HG02885 (cell line): ENCODE measurements around the gene TTK.
"Not testable (repeated sequence)": the region's sequence is repeated elsewhere in the genome, so short reads cannot be mapped to it uniquely, and the experiment has no call there.

Source experiments
- ATAC-seq: cut with Tn5 transposase; IDR thresholded peaks from one replicate; pipeline ENCODE4 v1.9.1; 2021; ENCODE audit warnings: mild to moderate bottlenecking; ENCODE audit not compliant: unreplicated experiment, poor library complexity

Gene TTK

DNA sequence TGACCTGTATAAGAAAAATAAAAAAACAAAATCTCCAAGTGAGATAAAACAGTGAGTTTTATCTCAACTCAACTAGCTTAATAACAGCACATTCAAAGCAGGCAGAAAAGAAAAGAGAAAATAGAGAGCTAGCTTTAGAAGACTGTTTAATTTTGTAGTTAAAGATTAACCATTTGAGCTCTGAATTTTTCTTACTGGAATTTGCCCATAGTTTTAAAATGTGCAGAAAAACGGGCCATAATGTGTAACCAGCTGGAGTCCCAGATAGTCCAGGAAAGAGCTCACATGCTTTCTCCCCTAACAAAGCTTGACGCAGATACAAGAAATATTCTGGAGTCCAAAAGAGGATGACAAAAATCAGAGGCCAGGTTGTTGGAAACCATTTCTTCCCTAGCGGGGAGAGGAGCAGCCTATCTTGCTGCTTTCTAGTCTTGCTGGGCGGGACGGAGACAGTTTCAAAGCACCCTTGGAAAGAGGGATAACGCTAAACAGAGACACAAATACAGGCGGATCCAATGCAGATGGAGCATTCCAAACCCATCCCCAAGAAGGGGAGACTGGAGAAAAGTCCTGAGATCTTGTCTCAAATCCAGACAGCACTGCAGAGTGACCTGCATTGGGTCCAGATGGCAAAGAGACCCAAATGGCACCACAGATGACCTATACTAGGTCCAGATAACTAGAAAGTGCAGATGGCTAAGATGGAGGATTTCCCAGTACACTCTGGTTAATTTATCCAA lies 16.1 kb downstream of the TTK start:
- ATAC-seq = no peak

- ATAC-seq = no peak
These were observed 16.7 kb downstream of the TTK start for GRCh38 chr6:80021131-80021530.

- no peak for ATAC-seq
These were observed 17.1 kb downstream of the TTK start for GRCh38 chr6:80021591-80021990.

DNA sequence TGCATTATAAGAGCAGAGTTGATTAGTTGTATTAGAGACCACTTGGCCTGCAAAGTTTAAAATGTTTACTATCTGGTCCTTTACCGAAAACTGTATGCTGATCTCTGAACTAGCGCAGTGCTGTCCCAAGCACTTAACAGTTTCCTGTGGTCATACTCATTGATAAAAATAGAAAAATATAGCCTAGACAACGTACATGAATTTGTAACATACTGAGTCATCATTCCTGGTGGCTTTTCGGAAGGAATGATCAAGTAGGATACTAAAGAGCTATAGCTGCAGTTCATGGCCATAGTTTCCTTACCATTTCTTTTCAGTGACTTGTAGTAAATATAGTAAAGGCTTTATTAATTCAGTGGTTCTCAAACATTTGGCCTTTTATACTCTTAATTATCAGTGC lies 18.4 kb downstream of the TTK start:
- ATAC-seq = no peak

DNA sequence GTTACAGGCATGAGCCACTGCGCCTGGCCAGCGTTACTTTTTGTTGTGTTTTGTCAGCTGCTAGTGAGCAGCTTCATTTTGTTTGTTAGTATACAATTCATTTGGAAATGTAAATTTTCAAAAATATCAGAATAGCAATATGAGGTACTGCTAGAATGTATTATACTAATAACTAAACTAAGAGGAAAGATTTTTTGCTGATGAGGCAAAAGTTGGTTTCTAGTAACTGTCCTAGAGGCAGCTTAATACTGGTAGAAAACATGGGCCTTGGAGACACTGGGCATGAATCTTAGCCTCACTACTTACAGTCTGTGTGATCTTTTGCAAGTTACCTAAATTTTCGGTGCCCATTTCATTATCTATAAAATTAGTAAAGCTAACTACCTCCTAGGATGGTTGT lies 24.1 kb downstream of the TTK start:
- ATAC-seq = no peak

GRCh38 chr6:80029470-80029869 lies 25.0 kb downstream of the TTK start:
- peak; percentile 83 for ATAC-seq

- not testable (repeated sequence) for ATAC-seq
These were observed 43.8 kb downstream of the TTK start for GRCh38 chr6:80048220-80048619.

GRCh38 chr6:80060774-80061173 lies 56.3 kb downstream of the TTK start:
- ATAC-seq = no peak

GRCh38 chr6:80068146-80068545 lies 63.7 kb downstream of the TTK start:
- not testable (repeated sequence) for ATAC-seq

DNA sequence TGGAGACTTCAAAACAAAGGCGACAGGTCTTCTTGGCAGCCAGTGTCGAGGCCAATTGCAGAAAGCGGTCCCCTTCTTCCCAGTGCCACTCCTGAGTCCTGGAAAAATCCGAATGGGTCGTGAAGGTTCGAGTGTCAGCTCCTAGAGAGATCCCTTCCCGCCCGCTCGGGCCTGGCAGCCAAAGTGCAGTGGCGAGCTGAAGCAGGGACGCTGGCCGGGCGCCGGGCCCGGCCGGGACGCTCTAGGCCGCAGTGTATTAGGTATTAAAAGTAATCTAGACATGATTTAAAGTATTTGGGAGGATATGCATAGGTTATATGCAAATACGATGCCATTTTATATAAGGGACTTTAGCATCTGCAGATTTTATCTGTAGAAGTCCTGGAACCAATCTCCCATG lies 66.0 kb downstream of the TTK start:
- not testable (repeated sequence) for ATAC-seq

GRCh38 chr6:80077067-80077466 lies 72.6 kb downstream of the TTK start:
- ATAC-seq = no peak

DNA sequence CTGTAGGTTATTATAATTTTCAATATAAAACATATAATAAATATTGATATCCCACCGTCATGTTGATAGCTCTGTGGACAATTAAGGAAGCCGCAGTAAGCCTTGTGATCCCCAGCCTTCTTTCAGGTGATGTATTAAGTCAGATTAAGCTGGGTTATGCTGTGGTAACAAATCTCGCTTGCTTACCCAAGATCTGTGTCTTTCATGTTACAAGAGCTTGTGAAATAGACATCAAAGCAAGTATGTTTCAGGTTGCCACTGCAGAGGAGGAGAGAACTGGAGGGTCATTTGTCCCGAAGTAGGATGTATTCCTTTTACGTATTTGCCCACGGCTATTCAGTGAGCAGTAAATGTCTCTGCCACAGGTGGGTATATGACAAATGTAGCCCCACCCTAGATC lies 84.2 kb downstream of the TTK start:
- no peak for ATAC-seq

DNA sequence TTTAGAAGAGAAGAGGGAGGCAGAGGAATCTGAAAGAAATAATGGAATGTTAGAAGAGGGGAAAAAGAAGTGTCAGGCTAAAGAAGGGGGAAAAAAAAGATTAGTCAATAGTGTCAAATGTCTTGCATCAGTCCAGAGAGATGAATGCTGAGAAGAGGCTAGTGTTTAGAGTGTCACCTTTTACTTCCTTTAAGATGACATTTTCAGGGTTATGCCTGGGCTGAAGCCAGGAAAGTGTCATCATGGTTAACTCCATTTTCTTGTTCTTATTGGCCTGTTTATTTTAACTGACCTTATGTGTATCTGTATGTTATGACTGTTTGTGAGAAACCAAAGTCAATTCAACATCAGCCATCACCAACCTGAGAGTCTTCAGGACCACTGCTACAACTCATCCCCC lies 87.1 kb downstream of the TTK start:
- ATAC-seq = no peak
